Muscle of leg (tissue), 11 donors: ENCODE data around the gene MT1A. TPM values are rescaled to one million over a fixed set of nuclear protein-coding genes. Genes with fewer than 3 reads are reported as not detected.

ENCODE experiments used
- DNase-seq: peaks from one replicate; pipeline ENCODE4 v3.0.0; 2013
- H3K27ac ChIP-seq: one replicate; pipeline ENCODE4 v1.5.1; 2013; ENCODE audit warnings: mild to moderate bottlenecking, low read length, control low read depth
- H3K27me3 ChIP-seq: one replicate; pipeline ENCODE4 v1.6.1; 2013; ENCODE audit warnings: low read length; ENCODE audit not compliant: control insufficient read depth, insufficient read depth
- H3K36me3 ChIP-seq: one replicate; pipeline ENCODE4 v1.6.1; 2013; ENCODE audit warnings: low read length; ENCODE audit not compliant: control insufficient read depth, insufficient read depth
- H3K4me1 ChIP-seq: one replicate; pipeline ENCODE4 v1.6.1; 2013; ENCODE audit warnings: low read length; ENCODE audit not compliant: control insufficient read depth, insufficient read depth
- H3K4me3 ChIP-seq: one replicate; pipeline ENCODE4 v1.5.1; 2013; ENCODE audit warnings: low read length, control low read depth
- H3K9me3 ChIP-seq: replicated peaks from 2 replicates; pipeline ENCODE4 v1.6.1; 2013; ENCODE audit warnings: low read depth, low read length; ENCODE audit not compliant: control insufficient read depth
- WGBS: methylation state at CpG from one replicate; pipeline ENCODE4 v1.1.5; 2013; ENCODE audit warnings: missing lambda C conversion rate; ENCODE audit not compliant: insufficient coverage; 5-methylcytosine and 5-hydroxymethylcytosine counted together
- polyA plus RNA-seq, 8 donors: library from polyadenylated mRNA; unstranded; fragments of 120-200 nt; gene quantifications; one replicate each; pipeline versions ENCODE4 v1.2.1 to v1.2.3, GENCODE V29; 2013; ENCODE audit warnings: inconsistent platforms in 1 of 8, low replicate concordance in 1 of 8; ENCODE audit not compliant: insufficient read length in 8 of 8, insufficient read depth in 1 of 8
- total RNA-seq: library from RNA; stranded (reverse); fragments of 120-200 nt; gene quantifications from one replicate; pipeline ENCODE4 v1.2.4, GENCODE V29; 2013

Gene MT1A
- total and polyA plus RNA-seq, 9 donors: 0.41 to 0.58 (median 0.55) TPM; not detected in 6

- WGBS: no CpG with 5 or more reads among the region's 3 CpGs
- H3K27me3 ChIP-seq: peaks cover 51% of the 10 kb centered on the region
These were observed 39.0 kb downstream of the MT1A start for GRCh38 chr16:56677474-56677873.

GRCh38 chr16:56679078-56679730 is 40.7 kb downstream of the MT1A start:
- no peak for DNase-seq
- H3K27me3 ChIP-seq: peaks cover 40% of the 10 kb centered on the region
- WGBS: no CpG with 5 or more reads among the region's 3 CpGs
- no peak overlapping the region for H3K4me3 ChIP-seq
- peaks cover 33% of the 10 kb centered on the region for H3K4me1 ChIP-seq
- no peak overlapping the region for H3K27ac ChIP-seq
- no peaks in the 10 kb centered on the region for H3K36me3 ChIP-seq
- no peaks in the 10 kb centered on the region for H3K9me3 ChIP-seq

More at GRCh38 chr16:56677474-56677873, 39.0 kb downstream of the MT1A start:
- H3K36me3 ChIP-seq: no peaks in the 10 kb centered on the region
- H3K27ac ChIP-seq: no peak overlapping the region
- H3K4me1 ChIP-seq: peaks cover 18% of the 10 kb centered on the region
- no peak for DNase-seq
- H3K9me3 ChIP-seq: no peaks in the 10 kb centered on the region
- H3K4me3 ChIP-seq: no peak overlapping the region

- Histone ChIP-seq H3K27ac (no peak overlapping the region), H3K36me3 (no peaks in the 10 kb centered on the region), H3K27me3 (peaks cover 35% of the 10 kb centered on the region), H3K4me3 (no peak overlapping the region), H3K9me3 (no peaks in the 10 kb centered on the region), H3K4me1 (peaks cover 39% of the 10 kb centered on the region)
- 95% methylated on average over 4 of the region's 6 CpGs for WGBS
- DNase-seq: no peak
These were observed 41.4 kb downstream of the MT1A start for GRCh38 chr16:56679818-56680217.

GRCh38 chr16:56681939-56682702 is 43.7 kb downstream of the MT1A start, which contains the start of gene MT1X:
MT1X (plus strand) TSS chr16:56682470; CDS start chr16:56682541, 71 bp downstream.
- under 1% methylated on average over 41 of the region's 49 CpGs for WGBS
- H3K9me3 ChIP-seq: peaks cover 6% of the 10 kb centered on the region
- peak; percentile 95 for DNase-seq
- peaks cover 12% of the 10 kb centered on the region for H3K27me3 ChIP-seq
- peaks cover 34% of the 10 kb centered on the region for H3K4me1 ChIP-seq
- peak within 1 kb of the TSS; percentile 25 for H3K27ac ChIP-seq
- no peaks in the 10 kb centered on the region for H3K36me3 ChIP-seq
- H3K4me3 ChIP-seq: peak within 1 kb of the TSS; percentile 59

- WGBS: 21% methylated on average over 5 of the region's 8 CpGs
- Histone ChIP-seq H3K27me3 (peaks cover 7% of the 10 kb centered on the region), H3K27ac (no peak overlapping the region), H3K4me1 (peaks cover 34% of the 10 kb centered on the region), H3K36me3 (no peaks in the 10 kb centered on the region), H3K9me3 (peaks cover 6% of the 10 kb centered on the region), H3K4me3 (peak overlapping the region; percentile 59)
- DNase-seq: no peak
These were observed 44.4 kb downstream of the MT1A start for GRCh38 chr16:56682703-56683397.

GRCh38 chr16:56683424-56684172 is 45.1 kb downstream of the MT1A start:
- WGBS: 40% methylated on average over 2 of the region's 5 CpGs
- H3K9me3 ChIP-seq: peaks cover 6% of the 10 kb centered on the region
- DNase-seq: peak; percentile 41
- H3K27ac ChIP-seq: no peak overlapping the region
- H3K27me3 ChIP-seq: peaks cover 4% of the 10 kb centered on the region
- H3K4me3 ChIP-seq: no peak overlapping the region
- H3K4me1 ChIP-seq: peaks cover 34% of the 10 kb centered on the region
- H3K36me3 ChIP-seq: no peaks in the 10 kb centered on the region

GRCh38 chr16:56684256-56684925 is 45.9 kb downstream of the MT1A start:
- Histone ChIP-seq H3K4me1 (peaks cover 34% of the 10 kb centered on the region), H3K27me3 (peaks cover 4% of the 10 kb centered on the region), H3K4me3 (no peak overlapping the region), H3K36me3 (no peaks in the 10 kb centered on the region), H3K27ac (no peak overlapping the region), H3K9me3 (peaks cover 6% of the 10 kb centered on the region)
- no CpG with 5 or more reads among the region's 4 CpGs for WGBS
- DNase-seq: peak; percentile 37

GRCh38 chr16:56684926-56685590 is 46.6 kb downstream of the MT1A start:
- Histone ChIP-seq H3K27me3 (peaks cover 4% of the 10 kb centered on the region), H3K9me3 (peaks cover 6% of the 10 kb centered on the region), H3K27ac (peak overlapping the region; percentile 1), H3K4me1 (peaks cover 34% of the 10 kb centered on the region), H3K36me3 (no peaks in the 10 kb centered on the region), H3K4me3 (no peak overlapping the region)
- 75% methylated on average over 2 of the region's 4 CpGs for WGBS
- DNase-seq: no peak

- peaks cover 8% of the 10 kb centered on the region for H3K27me3 ChIP-seq
- WGBS: 98% methylated on average over 4 of the region's 7 CpGs
- H3K4me3 ChIP-seq: no peak overlapping the region
- peaks cover 6% of the 10 kb centered on the region for H3K9me3 ChIP-seq
- no peak overlapping the region for H3K27ac ChIP-seq
- H3K36me3 ChIP-seq: no peaks in the 10 kb centered on the region
- peaks cover 32% of the 10 kb centered on the region for H3K4me1 ChIP-seq
- no peak for DNase-seq
These were observed 48.3 kb downstream of the MT1A start for GRCh38 chr16:56686758-56687157.
